Vagina (tissue), 2 donors: ENCODE results near the gene GPX8.

Experiments used
- CTCF ChIP-seq, 3 experiments: fragments of 450-650 bp in 2 of 3; fragments of 200-600 bp in 1 of 3; sonication (generic) in 1 of 3; IDR thresholded peaks; one replicate each; pipeline ENCODE4 v1.5.1; 2017 to 2019; ENCODE audit warnings: antibody characterized with exemption in 3 of 3, mild to moderate bottlenecking in 2 of 3, moderate library complexity in 2 of 3
- POLR2A ChIP-seq, 2 donors: fragments of 450-650 bp; IDR thresholded peaks; one replicate each; pipeline ENCODE4 v1.6.1; 2017; ENCODE audit warnings: antibody characterized with exemption in 2 of 2, mild to moderate bottlenecking in 2 of 2, moderate library complexity in 2 of 2

- TF ChIP-seq CTCF (IDR thresholded peaks at IDR 0.05) (no peak), POLR2A (IDR thresholded peaks at IDR 0.05) (no peak)
Measured at GRCh38 chr5:55114061-55114460, 45.9 kb upstream of the GPX8 start.
